ENCODE data around the gene MAPK12.

DNA sequence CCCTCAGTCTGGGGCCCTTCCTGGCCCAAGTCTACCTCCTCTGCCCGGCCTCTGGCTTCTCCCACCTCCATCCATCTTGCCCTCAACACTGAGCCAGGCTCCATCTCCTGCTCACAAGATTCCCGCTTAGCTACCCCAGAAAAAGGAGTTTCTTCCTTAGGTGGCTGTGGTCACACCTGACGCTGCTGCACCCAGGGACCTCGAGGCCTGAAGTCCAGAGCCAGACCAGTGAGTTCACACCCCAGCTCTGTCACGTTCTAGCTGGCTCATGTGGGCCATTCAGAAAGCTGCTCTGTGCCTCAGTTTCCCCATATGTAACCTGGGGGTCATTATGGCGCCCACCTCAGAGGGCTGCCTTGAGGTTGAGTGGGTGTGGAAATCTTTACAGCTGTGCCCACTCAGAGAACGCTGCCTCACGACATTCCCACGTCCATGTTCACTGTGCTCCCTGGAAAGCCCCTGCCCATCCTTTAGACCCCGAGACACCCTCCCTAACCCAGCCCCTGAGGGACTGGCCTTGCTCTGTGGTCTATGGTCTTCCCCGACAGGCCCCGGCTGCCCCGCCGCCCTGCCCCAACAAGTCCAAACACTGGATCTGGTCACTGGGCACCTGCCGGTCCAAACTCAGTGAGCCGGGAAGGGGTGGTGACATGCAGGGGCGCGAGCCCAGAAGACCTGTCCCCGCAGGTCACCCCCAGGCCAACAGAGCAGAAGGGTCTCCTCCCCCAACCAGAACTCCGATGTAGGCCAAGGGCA, 36.2 kb upstream of the MAPK12 start:
- no peak for TF ChIP-seq POLR2AphosphoS5 (IDR thresholded peaks at IDR 0.05; ENCODE audit: low read depth, low read length)
- TF ChIP-seq TAF1 (IDR thresholded peaks at IDR 0.05; ENCODE audit: low read depth, low read length) = no peak
- no peak for TF ChIP-seq POLR2A (IDR thresholded peaks at IDR 0.05; ENCODE audit: low read depth, low read length)
- no peak for TF ChIP-seq POU2F2 (IDR thresholded peaks at IDR 0.05; ENCODE audit: low read depth, low read length)
- TF ChIP-seq PAX5 (IDR thresholded peaks at IDR 0.05; ENCODE audit: insufficient read depth, low read length, severe bottlenecking) = no peak
